Measurements from ENCODE around the gene CD63.

DNA sequence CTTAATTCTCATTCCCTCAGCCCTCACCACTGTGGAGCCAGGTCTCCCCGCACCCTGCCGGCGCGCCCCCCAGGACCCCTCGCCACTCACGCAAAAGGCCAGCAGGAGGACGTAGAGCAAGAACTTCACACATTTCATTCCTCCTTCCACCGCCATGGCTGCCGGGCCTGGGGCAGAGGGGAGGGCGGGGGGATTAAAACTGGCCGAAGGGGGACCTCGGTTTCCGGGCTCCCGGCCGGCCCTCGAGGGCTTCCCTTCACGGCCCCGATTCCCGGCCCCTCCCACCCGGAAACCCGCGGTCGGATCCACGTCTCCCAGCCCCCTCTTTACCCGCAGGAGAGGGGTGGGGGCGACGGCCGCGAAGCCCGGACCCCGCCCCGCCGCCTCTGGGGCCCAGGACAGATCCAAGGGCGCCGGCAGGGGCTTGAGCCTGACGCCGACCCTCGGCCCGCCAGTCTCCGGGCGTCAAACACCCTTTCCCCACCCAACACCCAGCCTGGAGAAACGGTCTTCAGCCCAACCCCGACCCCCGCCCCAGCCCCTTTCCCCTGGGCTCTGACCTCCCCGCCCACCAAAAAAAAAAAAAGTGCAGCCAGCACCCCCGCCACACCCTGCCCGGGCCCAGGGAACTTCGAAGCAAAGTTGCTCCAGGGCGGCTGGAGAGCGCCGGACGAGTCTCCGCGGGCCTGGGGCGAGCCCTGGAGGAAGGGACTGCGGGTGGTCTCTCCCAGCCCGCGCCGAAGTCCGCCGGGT, 447 bp downstream of the CD63 start:
- TF ChIP-seq, protein P1, sequence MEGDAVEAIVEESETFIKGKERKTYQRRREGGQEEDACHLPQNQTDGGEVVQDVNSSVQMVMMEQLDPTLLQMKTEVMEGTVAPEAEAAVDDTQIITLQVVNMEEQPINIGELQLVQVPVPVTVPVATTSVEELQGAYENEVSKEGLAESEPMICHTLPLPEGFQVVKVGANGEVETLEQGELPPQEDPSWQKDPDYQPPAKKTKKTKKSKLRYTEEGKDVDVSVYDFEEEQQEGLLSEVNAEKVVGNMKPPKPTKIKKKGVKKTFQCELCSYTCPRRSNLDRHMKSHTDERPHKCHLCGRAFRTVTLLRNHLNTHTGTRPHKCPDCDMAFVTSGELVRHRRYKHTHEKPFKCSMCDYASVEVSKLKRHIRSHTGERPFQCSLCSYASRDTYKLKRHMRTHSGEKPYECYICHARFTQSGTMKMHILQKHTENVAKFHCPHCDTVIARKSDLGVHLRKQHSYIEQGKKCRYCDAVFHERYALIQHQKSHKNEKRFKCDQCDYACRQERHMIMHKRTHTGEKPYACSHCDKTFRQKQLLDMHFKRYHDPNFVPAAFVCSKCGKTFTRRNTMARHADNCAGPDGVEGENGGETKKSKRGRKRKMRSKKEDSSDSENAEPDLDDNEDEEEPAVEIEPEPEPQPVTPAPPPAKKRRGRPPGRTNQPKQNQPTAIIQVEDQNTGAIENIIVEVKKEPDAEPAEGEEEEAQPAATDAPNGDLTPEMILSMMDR (IDR thresholded peaks at IDR 0.05), result peak in 1 of 6 experiments; percentile 6
- no peak for TF ChIP-seq POLR2A (IDR thresholded peaks at IDR 0.05)

All from adrenal gland (tissue), 5 donors.